H1 (cell line): Measurements from ENCODE around the gene ISX. TPM values are rescaled to one million over a fixed set of nuclear protein-coding genes. Genes with fewer than 3 reads are reported as not detected.

Experiments
- CTCF ChIA-PET: fragments of 300-600 bp; sonication (Branson Sonifier 250); formaldehyde crosslinking; loops from one replicate; lab custom pipeline; 2021; ENCODE audit not compliant: partially characterized antibody; lab: Charles Lee
- POLR2A ChIA-PET: fragments of 300-600 bp; sonication (Branson Sonifier 250); formaldehyde crosslinking; loops from one replicate; lab custom pipeline; 2021; ENCODE audit warnings: inconsistent platforms; ENCODE audit not compliant: partially characterized antibody; lab: Charles Lee
- DNase-seq, 2 experiments: peaks; one replicate each; pipeline versions ENCODE4 v3.0.0 to v3.0.0-alpha.2; 2010 to 2022; ENCODE audit warnings: low spot score in 2 of 2, low read depth in 1 of 2, mixed read lengths in 1 of 2
- FAIRE-seq: peaks from 2 replicates; lab custom pipeline; 2011; peaks lifted over from hg19 to GRCh38; lab: Jason Lieb, UNC
- H2AFZ ChIP-seq: 2 replicates; pipeline ENCODE4 v1.8.1; 2012; ENCODE audit warnings: low read length, inconsistent platforms
- H2AK5ac ChIP-seq: 2 replicates; pipeline ENCODE4 v1.6.1; 2013; ENCODE audit warnings: low read depth, low read length
- H2BK120ac ChIP-seq: replicated peaks from 2 replicates; pipeline ENCODE3; 2013; ENCODE audit warnings: low read depth, low read length, inconsistent platforms
- H2BK12ac ChIP-seq: 2 replicates; pipeline ENCODE4 v1.6.1; 2013; ENCODE audit warnings: low read depth, low read length
- H2BK15ac ChIP-seq: 2 replicates; pipeline ENCODE4 v1.6.1; 2013; ENCODE audit warnings: low read length
- H2BK20ac ChIP-seq: 2 replicates; pipeline ENCODE4 v1.6.1; 2013; ENCODE audit warnings: low read length
- H2BK5ac ChIP-seq: 2 replicates; pipeline ENCODE4 v1.6.1; 2013; ENCODE audit warnings: low read depth, low read length
- H3K14ac ChIP-seq: 2 replicates; pipeline ENCODE4 v1.6.1; 2013; ENCODE audit warnings: inconsistent platforms; ENCODE audit not compliant: insufficient read length
- H3K18ac ChIP-seq: 2 replicates; pipeline ENCODE4 v1.6.1; 2013; ENCODE audit warnings: low read length; ENCODE audit errors: extremely low read depth
- H3K23ac ChIP-seq: 2 replicates; pipeline ENCODE4 v1.6.1; 2013; ENCODE audit warnings: inconsistent platforms; ENCODE audit not compliant: insufficient read length
- H3K23me2 ChIP-seq: 2 replicates; pipeline ENCODE4 v1.6.1; 2013; ENCODE audit warnings: low read depth, low read length
- H3K27ac ChIP-seq: 2 replicates; pipeline ENCODE4 v1.6.1; 2011; ENCODE audit warnings: low read depth, low read length, inconsistent platforms
- H3K27me3 ChIP-seq, 4 experiments: replicated peaks in 1 of 4; 1 replicate in 1 of 4; 2 replicates in 3 of 4; pipeline versions ENCODE4 v1.6.1 to v1.8.1; 2011 to 2013; ENCODE audit warnings: low read length in 3 of 4, mild to moderate bottlenecking in 3 of 4, inconsistent platforms in 2 of 4, mixed read lengths in 2 of 4, moderate library complexity in 1 of 4; ENCODE audit not compliant: control insufficient read depth in 3 of 4, insufficient read depth in 3 of 4; ENCODE audit errors: extremely low read depth in 1 of 4
- H3K36me3 ChIP-seq, 4 experiments: 2 replicates each; pipeline versions ENCODE4 v1.6.1 to v1.8.1; 2011 to 2013; ENCODE audit warnings: mild to moderate bottlenecking in 4 of 4, low read length in 3 of 4, moderate library complexity in 2 of 4, control low read depth in 1 of 4, inconsistent platforms in 1 of 4; ENCODE audit not compliant: insufficient read depth in 4 of 4, control insufficient read depth in 2 of 4
- H3K4ac ChIP-seq: replicated peaks from 2 replicates; pipeline ENCODE3; 2013; ENCODE audit warnings: low read length, low read depth, mixed read lengths, inconsistent platforms; ENCODE audit not compliant: insufficient read length
- H3K4me1 ChIP-seq, 4 experiments: replicated peaks in 1 of 4; 1 replicate in 1 of 4; 2 replicates in 3 of 4; pipeline versions ENCODE4 v1.6.1 to v1.8.1; 2011 to 2013; ENCODE audit warnings: low read length in 3 of 4, inconsistent platforms in 2 of 4, mixed read lengths in 1 of 4; ENCODE audit not compliant: insufficient read depth in 4 of 4, control insufficient read depth in 3 of 4
- H3K4me2 ChIP-seq, 2 experiments: 2 replicates each; pipeline versions ENCODE4 v1.6.1 to v1.8.1; 2011 to 2013; ENCODE audit warnings: low read depth in 2 of 2, low read length in 2 of 2, control low read depth in 1 of 2, inconsistent platforms in 1 of 2, mild to moderate bottlenecking in 1 of 2; ENCODE audit not compliant: insufficient read depth in 1 of 2
- H3K4me3 ChIP-seq, 4 experiments: fragments of 200-600, 300-600 bp in 1 of 4; sonication (generic), shearing (Covaris generic), sonication (Bioruptor Twin) in 1 of 4; 2 replicates each; pipeline versions ENCODE4 v1.5.1 to v1.8.1; 2011 to 2016; ENCODE audit warnings: low read length in 4 of 4, low read depth in 3 of 4, control low read depth in 2 of 4, inconsistent platforms in 2 of 4, mild to moderate bottlenecking in 2 of 4, mixed read lengths in 1 of 4, moderate library complexity in 1 of 4; ENCODE audit not compliant: insufficient read depth in 2 of 4; ENCODE audit errors: extremely low read depth in 1 of 4
- H3K56ac ChIP-seq: replicated peaks from 2 replicates; pipeline ENCODE3; 2013; ENCODE audit warnings: low read depth, mild to moderate bottlenecking, mixed read lengths, low read length, inconsistent platforms; ENCODE audit not compliant: insufficient read length
- H3K79me1 ChIP-seq: 2 replicates; pipeline ENCODE4 v1.6.1; 2013; ENCODE audit warnings: low read depth, low read length, control low read depth
- H3K79me2 ChIP-seq, 2 experiments: 2 replicates each; pipeline versions ENCODE4 v1.6.1 to v1.8.1; 2012 to 2013; ENCODE audit warnings: low read length in 2 of 2, mild to moderate bottlenecking in 2 of 2, inconsistent platforms in 1 of 2; ENCODE audit not compliant: insufficient read depth in 2 of 2, control insufficient read depth in 1 of 2
- H3K9ac ChIP-seq, 4 experiments: replicated peaks in 1 of 4; 1 replicate in 1 of 4; 2 replicates in 3 of 4; pipeline versions ENCODE4 v1.6.1 to v1.8.1; 2011 to 2013; ENCODE audit warnings: low read depth in 3 of 4, low read length in 3 of 4, control low read depth in 2 of 4, mild to moderate bottlenecking in 2 of 4, moderate library complexity in 2 of 4, inconsistent platforms in 1 of 4; ENCODE audit errors: extremely low read depth in 1 of 4
- H3K9me3 ChIP-seq, 2 experiments: 2 replicates each; pipeline versions ENCODE4 v1.6.1 to v1.8.1; 2012 to 2013; ENCODE audit warnings: mild to moderate bottlenecking in 2 of 2, moderate library complexity in 2 of 2, control low read depth in 1 of 2, inconsistent platforms in 1 of 2, low read depth in 1 of 2, low read length in 1 of 2, mixed read lengths in 1 of 2; ENCODE audit not compliant: insufficient read depth in 2 of 2
- H4K20me1 ChIP-seq, 2 experiments: replicated peaks in 1 of 2; 2 replicates each; pipeline versions ENCODE3 to v1.8.1; 2011 to 2013; ENCODE audit warnings: inconsistent platforms in 2 of 2, low read length in 2 of 2, mild to moderate bottlenecking in 1 of 2; ENCODE audit not compliant: insufficient read depth in 2 of 2, control insufficient read depth in 1 of 2
- H4K5ac ChIP-seq: 2 replicates; pipeline ENCODE4 v1.6.1; 2013; ENCODE audit warnings: low read length, low read depth, mixed read lengths, inconsistent platforms; ENCODE audit not compliant: insufficient read length
- H4K8ac ChIP-seq: 2 replicates; pipeline ENCODE4 v1.8.0; 2013; ENCODE audit warnings: mild to moderate bottlenecking, moderate library complexity, low read length, inconsistent platforms; ENCODE audit not compliant: insufficient read depth; ENCODE audit errors: extremely low read depth
- H4K91ac ChIP-seq: replicated peaks from 2 replicates; pipeline ENCODE3; 2013; ENCODE audit warnings: low read length, mixed read lengths, inconsistent platforms; ENCODE audit not compliant: insufficient read length
- BRCA1 ChIP-seq: IDR thresholded peaks from 2 replicates; pipeline ENCODE4 v1.6.1; 2012; ENCODE audit warnings: low read depth, low read length, improper control_type of control experiment
- CEBPB ChIP-seq: IDR thresholded peaks from 2 replicates; pipeline ENCODE4 v1.6.1; 2012; ENCODE audit warnings: low read depth, low read length
- CREB1 ChIP-seq: IDR thresholded peaks from 2 replicates; pipeline ENCODE4 v1.6.1; 2012; ENCODE audit warnings: inconsistent platforms
- CTBP2 ChIP-seq: IDR thresholded peaks from 2 replicates; pipeline ENCODE4 v1.7.0; 2011; ENCODE audit warnings: borderline replicate concordance, mild to moderate bottlenecking, moderate library complexity, mixed read lengths, low read length; ENCODE audit not compliant: insufficient read depth, insufficient read length
- EGR1 ChIP-seq: IDR thresholded peaks from 2 replicates; pipeline ENCODE4 v1.6.1; 2011; ENCODE audit warnings: low read depth, low read length, borderline replicate concordance
- GTF2F1 ChIP-seq: IDR thresholded peaks from 2 replicates; pipeline ENCODE4 v1.6.1; 2012; ENCODE audit warnings: low read depth, low read length, improper control_type of control experiment, borderline replicate concordance
- PHF8 ChIP-seq: fragments of 200-600 bp; sonication (generic); conservative IDR thresholded peaks from 2 replicates; pipeline ENCODE4 v1.7.1; 2012; ENCODE audit warnings: low read depth, mild to moderate bottlenecking, inconsistent platforms, low read length, moderate library complexity
- WGBS, 2 experiments: shearing (Covaris generic) in 1 of 2; methylation state at CpG; one replicate each; pipeline versions ENCODE4 v1.1.6 to v1.1.7; 2013 to 2015; ENCODE audit warnings: low lambda C conversion rate in 2 of 2, mixed read lengths in 2 of 2, inconsistent platforms in 1 of 2, low coverage in 1 of 2, missing lambda C conversion rate in 1 of 2; ENCODE audit not compliant: insufficient replicate concordance in 2 of 2, insufficient coverage in 1 of 2, insufficient read length in 1 of 2; ENCODE audit errors: extremely low coverage in 1 of 2, missing lambda C conversion rate in 1 of 2; 5-methylcytosine and 5-hydroxymethylcytosine counted together
- polyA plus RNA-seq, 7 experiments: library from polyadenylated mRNA; depleted of rRNA in 3 of 7; stranded (reverse) in 5 of 7; unstranded in 2 of 7; fragments of >200 nt in 5 of 7; fragments of 200-250 nt in 2 of 7; gene quantifications; 1 replicate in 5 of 7; 2 replicates in 1 of 7; 4 replicates in 1 of 7; pipeline versions ENCODE4 v1.2.1 to v1.2.3, GENCODE V29; 2011 to 2013; ENCODE audit warnings: missing spikeins in 2 of 7, mixed read lengths in 2 of 7
- total RNA-seq: library from RNA; stranded (reverse); fragmentation: NEBNext Ultra II Directional; extraction: Animal tissue kit (Norgen Biotek cat#: 25700); gene quantifications from 2 replicates; pipeline ENCODE4 v1.2.1, GENCODE V29; 2021
- TF ChIP-seq, protein P1 (sequence below): IDR thresholded peaks from 2 replicates; pipeline ENCODE4 v1.6.1; 2012; ENCODE audit warnings: low read length, inconsistent platforms
- TF ChIP-seq, protein P2 (sequence below): IDR thresholded peaks from 2 replicates; pipeline ENCODE4 v1.6.1; 2012; ENCODE audit warnings: inconsistent platforms
- TF ChIP-seq, protein P3 (sequence below): IDR thresholded peaks from 2 replicates; pipeline ENCODE4 v1.6.1; 2011; ENCODE audit warnings: low read depth, mild to moderate bottlenecking, low read length; ENCODE audit not compliant: insufficient read depth

The ISX gene
- total and polyA plus RNA-seq, 2 of the 8 experiments (the other 6 are each of a cell fraction or from before 2014, with no cell fraction given): not detected

DNA sequence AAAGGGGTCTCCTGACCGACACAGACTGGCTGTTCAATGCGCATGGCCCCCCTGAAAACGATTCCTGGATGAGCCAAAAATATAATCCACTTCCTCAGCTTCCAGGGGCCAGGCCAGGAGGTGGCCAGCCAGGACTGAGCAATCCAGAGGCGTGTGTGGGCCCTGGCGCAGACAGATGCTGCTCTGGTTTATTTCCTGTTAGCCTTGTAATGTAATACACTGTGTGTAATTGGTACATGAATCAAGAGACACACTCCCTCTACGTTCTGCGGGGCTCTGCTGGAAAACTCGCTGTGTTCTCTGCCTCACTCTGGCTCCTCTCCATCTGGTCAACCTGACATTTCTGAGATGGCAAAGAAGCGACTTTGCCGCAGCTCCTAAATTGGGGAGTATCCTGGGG lies 26.3 kb upstream of the ISX start:
- Histone ChIP-seq H4K91ac (no peak overlapping the region), H2BK15ac (no peak overlapping the region), H2AK5ac (no peak overlapping the region), H3K23me2 (no peaks in the 10 kb centered on the region), H2BK120ac (no peak overlapping the region), H3K14ac (no peak overlapping the region), H3K4me1 (0 out of 7 replicates have a peak, but pooled peaks cover 0 to 2% (median 0%) of the 10 kb centered on the region in 4 experiments), H3K27ac (no peak overlapping the region), H3K4me3 (no peak overlapping the region), H4K20me1 (no peaks in the 10 kb centered on the region), H3K79me2 (no peaks in the 10 kb centered on the region; a peak in 1 of 4 replicates), H3K23ac (no peak overlapping the region), H4K5ac (no peak overlapping the region), H4K8ac (no peak overlapping the region), H3K36me3 (no peaks in the 10 kb centered on the region), H3K79me1 (no peaks in the 10 kb centered on the region), H3K9ac (no peak overlapping the region), H3K56ac (no peak overlapping the region), H3K18ac (no peak overlapping the region), H3K4me2 (no peak overlapping the region), H3K4ac (no peak overlapping the region), H2AFZ (no peak overlapping the region), H2BK12ac (no peak overlapping the region), H3K9me3 (no peaks in the 10 kb centered on the region), H2BK5ac (no peak overlapping the region), H3K27me3 (no peaks in the 10 kb centered on the region), H2BK20ac (no peak overlapping the region)
- DNase-seq: no peak
- no peak for TF ChIP-seq CREB1
- TF ChIP-seq CEBPB: no peak
- TF ChIP-seq, protein P1, sequence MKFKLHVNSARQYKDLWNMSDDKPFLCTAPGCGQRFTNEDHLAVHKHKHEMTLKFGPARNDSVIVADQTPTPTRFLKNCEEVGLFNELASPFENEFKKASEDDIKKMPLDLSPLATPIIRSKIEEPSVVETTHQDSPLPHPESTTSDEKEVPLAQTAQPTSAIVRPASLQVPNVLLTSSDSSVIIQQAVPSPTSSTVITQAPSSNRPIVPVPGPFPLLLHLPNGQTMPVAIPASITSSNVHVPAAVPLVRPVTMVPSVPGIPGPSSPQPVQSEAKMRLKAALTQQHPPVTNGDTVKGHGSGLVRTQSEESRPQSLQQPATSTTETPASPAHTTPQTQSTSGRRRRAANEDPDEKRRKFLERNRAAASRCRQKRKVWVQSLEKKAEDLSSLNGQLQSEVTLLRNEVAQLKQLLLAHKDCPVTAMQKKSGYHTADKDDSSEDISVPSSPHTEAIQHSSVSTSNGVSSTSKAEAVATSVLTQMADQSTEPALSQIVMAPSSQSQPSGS: no peak
- TF ChIP-seq, protein P2, sequence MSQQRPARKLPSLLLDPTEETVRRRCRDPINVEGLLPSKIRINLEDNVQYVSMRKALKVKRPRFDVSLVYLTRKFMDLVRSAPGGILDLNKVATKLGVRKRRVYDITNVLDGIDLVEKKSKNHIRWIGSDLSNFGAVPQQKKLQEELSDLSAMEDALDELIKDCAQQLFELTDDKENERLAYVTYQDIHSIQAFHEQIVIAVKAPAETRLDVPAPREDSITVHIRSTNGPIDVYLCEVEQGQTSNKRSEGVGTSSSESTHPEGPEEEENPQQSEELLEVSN: no peak
- no peak for TF ChIP-seq GTF2F1
- TF ChIP-seq, protein P3, sequence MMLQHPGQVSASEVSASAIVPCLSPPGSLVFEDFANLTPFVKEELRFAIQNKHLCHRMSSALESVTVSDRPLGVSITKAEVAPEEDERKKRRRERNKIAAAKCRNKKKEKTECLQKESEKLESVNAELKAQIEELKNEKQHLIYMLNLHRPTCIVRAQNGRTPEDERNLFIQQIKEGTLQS: no peak
- no peak for TF ChIP-seq EGR1
- no peak for TF ChIP-seq PHF8
- no peak for TF ChIP-seq BRCA1
- no peak for TF ChIP-seq CTBP2
- no peak for FAIRE-seq
- CTCF ChIA-PET: interaction anchor here (0.8 to 1.9 kb wide), 5 partner anchors 101 to 625 kb away, joined by 3 to 5 read pairs (median 4); no protein-coding TSS in a partner anchor
- 90% methylated on average over 10 of the region's 10 CpGs; no CpG with 5 or more reads in 1 of the 2 experiments for WGBS, 2 experiments
- POLR2A ChIA-PET: no interaction called here
